ENCODE measurements around the gene NKRF.

DNA sequence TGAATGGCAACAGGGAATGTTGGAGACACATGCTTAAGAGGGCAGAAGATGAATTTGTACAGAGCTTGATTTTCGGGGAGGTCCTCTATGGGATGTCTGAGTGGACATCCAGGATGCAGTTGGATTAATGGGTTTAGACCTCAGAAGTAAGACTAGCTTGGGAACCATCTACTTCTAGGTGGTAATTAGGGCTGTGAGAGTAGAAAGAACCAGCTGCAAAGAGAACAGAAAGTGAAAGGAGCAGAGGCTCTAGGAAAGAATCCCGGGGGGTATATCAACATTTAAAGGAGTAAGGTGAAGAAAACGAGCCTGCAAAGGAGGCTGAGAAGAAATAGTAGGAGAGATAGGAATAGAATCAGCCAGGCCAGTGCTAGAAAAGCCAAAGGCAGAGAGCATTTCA is 29.0 kb upstream of the NKRF start:
- no peak for TF ChIP-seq CTCF (IDR thresholded peaks at IDR 0.05)
- no peak for TF ChIP-seq POLR2A (IDR thresholded peaks at IDR 0.05)
- TF ChIP-seq EP300 (IDR thresholded peaks at IDR 0.05): no peak
